HL-60/S4 treated with phorbol 12-myristate 13-acetate at 8.2 ng/mL for 4 days and 3 days (cell line): ENCODE results near the gene SMU1.
"Not testable (repeated sequence)": the region's sequence is repeated elsewhere in the genome, so short reads cannot be mapped to it uniquely, and the experiment has no call there.

Experiments used
- in situ Hi-C: fragments of 300-500 bp; cut with MboI; formaldehyde crosslinking; loops from 2 replicates; pipeline ENCODE4 v1.15.0; 2022; ENCODE audit warnings: low sequenced_read_pairs

Gene SMU1

GRCh38 chr9:33017283-33018041, 59.0 kb downstream of the SMU1 start:
- in situ Hi-C loops, result no loop called here

- in situ Hi-C loops, result no loop called here
Observed at GRCh38 chr9:33014665-33015014, 61.8 kb downstream of the SMU1 start.

- in situ Hi-C loops, result no loop called here
Observed at GRCh38 chr9:33013962-33014664, 62.4 kb downstream of the SMU1 start.

- in situ Hi-C loops, result no loop called here
Observed at GRCh38 chr9:33012328-33013069, 64.0 kb downstream of the SMU1 start.

DNA sequence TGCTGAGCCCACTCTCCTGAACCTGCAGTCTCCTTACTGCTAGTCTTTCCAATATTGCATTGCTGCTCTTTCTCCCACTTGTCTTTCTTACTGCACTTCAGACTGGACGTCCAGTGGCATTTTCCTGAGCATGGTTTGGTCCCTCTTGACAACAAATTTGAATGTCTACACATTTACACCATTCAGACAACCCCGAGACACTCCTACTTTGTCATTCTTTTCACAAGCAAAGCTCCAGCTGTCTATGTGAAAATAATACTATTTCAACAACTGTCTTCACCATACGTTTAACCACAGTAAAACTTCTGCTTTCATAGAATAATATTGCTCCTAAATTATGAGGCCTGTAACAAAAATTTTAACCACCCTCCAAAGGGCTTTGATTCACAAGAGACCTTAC, 64.6 kb downstream of the SMU1 start:
- in situ Hi-C loops, result no loop called here

GRCh38 chr9:33007755-33008154, 68.7 kb downstream of the SMU1 start:
- in situ Hi-C loops, result no loop called here

DNA sequence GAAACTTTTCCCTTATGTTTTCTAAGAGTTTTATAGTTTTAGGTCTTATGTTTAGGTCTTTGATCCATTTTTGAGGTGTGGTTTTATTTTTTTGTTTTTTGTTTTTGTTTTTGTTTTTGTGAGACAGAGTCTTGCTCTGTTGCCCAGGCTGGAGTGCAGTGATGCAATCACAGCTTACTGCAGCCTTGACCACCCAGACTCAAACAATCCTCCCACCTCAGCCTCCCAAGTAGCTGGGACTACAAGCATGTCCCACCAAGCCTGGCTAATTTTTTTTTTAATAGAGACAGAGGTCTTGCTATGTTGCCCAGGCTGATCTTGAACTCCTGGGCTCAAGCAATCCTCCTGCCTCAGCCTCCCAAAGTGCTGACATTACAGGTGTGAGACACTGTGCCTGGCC, 71.1 kb downstream of the SMU1 start:
- in situ Hi-C loops, result not testable (repeated sequence)

DNA sequence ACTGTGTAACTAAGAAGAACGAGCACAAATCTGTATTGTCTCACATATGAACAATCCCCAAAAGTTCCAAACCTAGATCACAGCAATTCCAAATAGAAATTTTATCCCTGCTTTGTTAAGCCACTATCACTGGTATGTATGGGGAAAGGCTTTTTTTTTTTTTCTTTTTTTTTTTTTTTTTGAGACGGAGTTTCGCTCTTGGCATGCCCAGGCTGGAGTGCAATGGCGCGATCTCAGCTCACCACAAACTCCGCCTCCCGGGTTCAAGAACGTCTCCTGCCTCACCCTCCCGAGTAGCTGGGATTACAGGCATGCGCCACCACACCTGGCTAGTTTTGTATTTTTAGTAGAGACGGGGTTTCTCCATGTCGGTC, 75.8 kb downstream of the SMU1 start:
- in situ Hi-C loops, result not testable (repeated sequence)

GRCh38 chr9:32992595-32993238, 83.8 kb downstream of the SMU1 start:
- in situ Hi-C loops, result no loop called here

- in situ Hi-C loops, result no loop called here
Observed at GRCh38 chr9:32991897-32992594, 84.4 kb downstream of the SMU1 start.
